Loucy (cell line): Measurements from ENCODE around the gene ELMO1.

ENCODE experiments used
- CTCF ChIP-seq: fragments of 200-600 bp; sonication (generic); conservative IDR thresholded peaks from 2 replicates; pipeline ENCODE4 v1.5.1; 2014; ENCODE audit warnings: mild to moderate bottlenecking, antibody characterized with exemption, low read length
- EZH2phosphoT487 ChIP-seq: fragments of 200-600 bp; IDR thresholded peaks from 2 replicates; pipeline ENCODE4 v1.6.1; 2018; ENCODE audit warnings: antibody characterized with exemption, mild to moderate bottlenecking, moderate library complexity, borderline replicate concordance

- TF ChIP-seq CTCF = no peak
- no peak for TF ChIP-seq EZH2phosphoT487
Measured at GRCh38 chr7:37070471-37070870, 378.2 kb downstream of the ELMO1 start.
